Body of pancreas (tissue), 4 donors: ENCODE results near the gene BMP7.

Source experiments
- POLR2A ChIP-seq, 3 donors: fragments of 450-650 bp; IDR thresholded peaks; one replicate each; pipeline ENCODE4 v1.6.1; 2016; ENCODE audit warnings: antibody characterized with exemption in 3 of 3, mild to moderate bottlenecking in 2 of 3
- TF ChIP-seq, protein P1 (sequence below), 7 experiments: fragments of 450-650 bp in 4 of 7; fragments of 200-600 bp in 3 of 7; sonication (generic) in 3 of 7; IDR thresholded peaks; one replicate each; pipeline ENCODE4 v1.5.1; 2016 to 2019; ENCODE audit warnings: antibody characterized with exemption in 7 of 7

- no peak for TF ChIP-seq POLR2A (IDR thresholded peaks at IDR 0.05)
- TF ChIP-seq, protein P1, sequence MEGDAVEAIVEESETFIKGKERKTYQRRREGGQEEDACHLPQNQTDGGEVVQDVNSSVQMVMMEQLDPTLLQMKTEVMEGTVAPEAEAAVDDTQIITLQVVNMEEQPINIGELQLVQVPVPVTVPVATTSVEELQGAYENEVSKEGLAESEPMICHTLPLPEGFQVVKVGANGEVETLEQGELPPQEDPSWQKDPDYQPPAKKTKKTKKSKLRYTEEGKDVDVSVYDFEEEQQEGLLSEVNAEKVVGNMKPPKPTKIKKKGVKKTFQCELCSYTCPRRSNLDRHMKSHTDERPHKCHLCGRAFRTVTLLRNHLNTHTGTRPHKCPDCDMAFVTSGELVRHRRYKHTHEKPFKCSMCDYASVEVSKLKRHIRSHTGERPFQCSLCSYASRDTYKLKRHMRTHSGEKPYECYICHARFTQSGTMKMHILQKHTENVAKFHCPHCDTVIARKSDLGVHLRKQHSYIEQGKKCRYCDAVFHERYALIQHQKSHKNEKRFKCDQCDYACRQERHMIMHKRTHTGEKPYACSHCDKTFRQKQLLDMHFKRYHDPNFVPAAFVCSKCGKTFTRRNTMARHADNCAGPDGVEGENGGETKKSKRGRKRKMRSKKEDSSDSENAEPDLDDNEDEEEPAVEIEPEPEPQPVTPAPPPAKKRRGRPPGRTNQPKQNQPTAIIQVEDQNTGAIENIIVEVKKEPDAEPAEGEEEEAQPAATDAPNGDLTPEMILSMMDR (IDR thresholded peaks at IDR 0.05): no peak
Measured at GRCh38 chr20:57189713-57190112, 76.7 kb downstream of the BMP7 start.
